Measurements from ENCODE around the gene LRSAM1.

The LRSAM1 gene

GRCh38 chr9:127498298-127498697, 47.0 kb downstream of the LRSAM1 start:
- DNase-seq (ENCODE audit: low spot score) = no peak

GRCh38 chr9:127500399-127500798, 49.1 kb downstream of the LRSAM1 start:
- DNase-seq (ENCODE audit: low spot score) = no peak

GRCh38 chr9:127500862-127501261, 49.6 kb downstream of the LRSAM1 start:
- DNase-seq (ENCODE audit: low spot score) = no peak

- DNase-seq (ENCODE audit: low spot score) = no peak
Observed at GRCh38 chr9:127501821-127502343, 50.6 kb downstream of the LRSAM1 start.

- no peak for DNase-seq (ENCODE audit: low spot score)
Observed at GRCh38 chr9:127502706-127503378, 51.5 kb downstream of the LRSAM1 start.

GRCh38 chr9:127503379-127503921, 52.1 kb downstream of the LRSAM1 start:
- no peak for DNase-seq (ENCODE audit: low spot score)

GRCh38 chr9:127503947-127504886, 52.9 kb downstream of the LRSAM1 start:
- peak; percentile 67 for DNase-seq (ENCODE audit: low spot score)

- no peak for DNase-seq (ENCODE audit: low spot score)
Observed at GRCh38 chr9:127504887-127505251, 53.6 kb downstream of the LRSAM1 start.

GRCh38 chr9:127505396-127506116, 54.2 kb downstream of the LRSAM1 start:
- DNase-seq (ENCODE audit: low spot score) = peak; percentile 58

GRCh38 chr9:127506117-127506813, 55.0 kb downstream of the LRSAM1 start:
- DNase-seq (ENCODE audit: low spot score) = no peak

GRCh38 chr9:127506814-127507750, 55.8 kb downstream of the LRSAM1 start:
- no peak for DNase-seq (ENCODE audit: low spot score)

GRCh38 chr9:127507751-127508648, 56.7 kb downstream of the LRSAM1 start:
- no peak for DNase-seq (ENCODE audit: low spot score)

- DNase-seq (ENCODE audit: low spot score) = no peak
Observed at GRCh38 chr9:127508901-127509260, 57.6 kb downstream of the LRSAM1 start.

- no peak for DNase-seq (ENCODE audit: low spot score)
Observed at GRCh38 chr9:127509261-127509954, 58.1 kb downstream of the LRSAM1 start.

- no peak for DNase-seq (ENCODE audit: low spot score)
Observed at GRCh38 chr9:127509955-127510299, 58.6 kb downstream of the LRSAM1 start.

GRCh38 chr9:127514468-127514867, 63.2 kb downstream of the LRSAM1 start:
- no peak for DNase-seq (ENCODE audit: low spot score)

GRCh38 chr9:127516835-127517607, 65.7 kb downstream of the LRSAM1 start:
- no peak for DNase-seq (ENCODE audit: low spot score)

- no peak for DNase-seq (ENCODE audit: low spot score)
Observed at GRCh38 chr9:127517620-127518019, 66.3 kb downstream of the LRSAM1 start.

Measured in AG08395 (cell line).